WTC11 (cell line): Measurements from ENCODE around the gene ZSCAN25. TPM values are rescaled to one million over a fixed set of nuclear protein-coding genes. Genes with fewer than 3 reads are reported as not detected.

Source experiments
- ATAC-seq: fragments of 200-7000 bp; cut with Tn5 transposase; 2 replicates; pipeline ENCODE4 v1.10.0; 2021; ENCODE audit warnings: mild to moderate bottlenecking, moderate library complexity
- CTCF ChIA-PET: fragments of 300-600 bp; sonication (Branson Sonifier 250); formaldehyde crosslinking; loops from one replicate; lab custom pipeline; 2021; ENCODE audit warnings: antibody characterized with exemption; lab: Charles Lee
- POLR2A ChIA-PET: fragments of 350-600 bp; sonication (Branson Sonifier 250); formaldehyde crosslinking; loops from one replicate; lab custom pipeline; 2021; ENCODE audit warnings: antibody characterized with exemption; lab: Charles Lee
- DNase-seq: peaks from one replicate; pipeline ENCODE4 v3.0.0; 2021; ENCODE audit warnings: low spot score
- H3K27ac Mint-ChIP-seq: 2 replicates; pipeline ENCODE4 v1.8.0; 2021; ENCODE audit warnings: mixed read lengths
- H3K27me3 Mint-ChIP-seq: 2 replicates; pipeline ENCODE4 v1.8.0; 2021; ENCODE audit warnings: low read depth, mild to moderate bottlenecking, moderate library complexity, mixed read lengths
- H3K36me3 Mint-ChIP-seq: 2 replicates; pipeline ENCODE4 v1.8.0; 2021; ENCODE audit warnings: mixed read lengths
- H3K4me1 Mint-ChIP-seq: 2 replicates; pipeline ENCODE4 v1.8.0; 2022; ENCODE audit warnings: mixed read lengths
- H3K4me3 Mint-ChIP-seq: 2 replicates; pipeline ENCODE4 v1.8.0; 2021; ENCODE audit warnings: mild to moderate bottlenecking, moderate library complexity, mixed read lengths
- H3K9me3 Mint-ChIP-seq: 2 replicates; pipeline ENCODE4 v1.8.0; 2021; ENCODE audit warnings: mixed read lengths
- ATF6 ChIP-seq: sonication (generic); formaldehyde crosslinking; IDR thresholded peaks from 2 replicates; pipeline ENCODE4 v1.8.1; 2023; ENCODE audit warnings: mild to moderate bottlenecking, missing genetic modification reagents
- CBFB ChIP-seq: sonication (generic); formaldehyde crosslinking; IDR thresholded peaks from 2 replicates; pipeline ENCODE4 v1.8.1; 2022; ENCODE audit warnings: mild to moderate bottlenecking, low read depth, missing genetic modification reagents
- CDX4 ChIP-seq: fragments of 250-450 bp; sonication (Bioruptor Pico); IDR thresholded peaks from 2 replicates; pipeline ENCODE4 v1.9.0; 2021; ENCODE audit warnings: moderate library complexity, mild to moderate bottlenecking, inconsistent platforms, borderline replicate concordance
- CREB1 ChIP-seq: sonication (generic); formaldehyde crosslinking; IDR thresholded peaks from 2 replicates; pipeline ENCODE4 v1.8.0; 2023; ENCODE audit warnings: mild to moderate bottlenecking, missing genetic modification reagents
- E2F4 ChIP-seq: sonication (generic); formaldehyde crosslinking; IDR thresholded peaks from 2 replicates; pipeline ENCODE4 v1.8.1; 2022; ENCODE audit warnings: low read depth, mild to moderate bottlenecking, moderate library complexity, missing genetic modification reagents, borderline replicate concordance
- EMX1 ChIP-seq: fragments of 250-450 bp; sonication (Bioruptor Pico); IDR thresholded peaks from 2 replicates; pipeline ENCODE4 v1.8.0; 2021; ENCODE audit warnings: mild to moderate bottlenecking
- MXD4 ChIP-seq: fragments of 250-450 bp; sonication (Bioruptor Pico); IDR thresholded peaks from 2 replicates; pipeline ENCODE4 v1.8.0; 2021; ENCODE audit warnings: mild to moderate bottlenecking, moderate library complexity, borderline replicate concordance
- NR2C2 ChIP-seq: sonication (generic); formaldehyde crosslinking; IDR thresholded peaks from 2 replicates; pipeline ENCODE4 v1.8.0; 2022; ENCODE audit warnings: mild to moderate bottlenecking, missing genetic modification reagents
- PRRX2 ChIP-seq: fragments of 250-450 bp; sonication (Bioruptor Pico); IDR thresholded peaks from 2 replicates; pipeline ENCODE4 v1.8.0; 2021; ENCODE audit warnings: mild to moderate bottlenecking
- RORB ChIP-seq: fragments of 250-450 bp; sonication (Bioruptor Pico); IDR thresholded peaks from 2 replicates; pipeline ENCODE4 v1.9.0; 2021; ENCODE audit warnings: mild to moderate bottlenecking
- SOX15 ChIP-seq: fragments of 250-450 bp; sonication (Bioruptor Pico); IDR thresholded peaks from 2 replicates; pipeline ENCODE4 v1.9.0; 2021; ENCODE audit warnings: mild to moderate bottlenecking
- ZNF121 ChIP-seq: sonication (generic); formaldehyde crosslinking; IDR thresholded peaks from 2 replicates; pipeline ENCODE4 v1.8.0; 2023; ENCODE audit warnings: missing genetic modification reagents
- ZNF138 ChIP-seq: sonication (generic); formaldehyde crosslinking; conservative IDR thresholded peaks from 2 replicates; pipeline ENCODE4 v1.8.1; 2022; ENCODE audit warnings: mild to moderate bottlenecking, moderate library complexity, missing genetic modification reagents
- ZNF281 ChIP-seq: sonication (generic); formaldehyde crosslinking; IDR thresholded peaks from 2 replicates; pipeline ENCODE4 v1.8.0; 2023; ENCODE audit warnings: mild to moderate bottlenecking, missing genetic modification reagents
- ZNF317 ChIP-seq: sonication (generic); formaldehyde crosslinking; IDR thresholded peaks from 2 replicates; pipeline ENCODE4 v1.8.1; 2023; ENCODE audit warnings: low read depth, mild to moderate bottlenecking, moderate library complexity, missing genetic modification reagents, borderline replicate concordance
- ZNF416 ChIP-seq: fragments of 250-450 bp; sonication (Bioruptor Pico); IDR thresholded peaks from 2 replicates; pipeline ENCODE4 v1.9.0; 2021; ENCODE audit warnings: mild to moderate bottlenecking, inconsistent platforms
- ZNF512 ChIP-seq: sonication (generic); formaldehyde crosslinking; IDR thresholded peaks from 2 replicates; pipeline ENCODE4 v1.8.1; 2022; ENCODE audit warnings: missing genetic modification reagents, borderline replicate concordance
- total RNA-seq: library from RNA; stranded (reverse); gene quantifications from 3 replicates; pipeline ENCODE4 v1.2.3, GENCODE V29; 2021
- TF ChIP-seq, protein P1 (sequence below): sonication (generic); formaldehyde crosslinking; conservative IDR thresholded peaks from 2 replicates; pipeline ENCODE4 v1.8.1; 2023; ENCODE audit warnings: mild to moderate bottlenecking, low read depth, missing genetic modification reagents, moderate library complexity
- TF ChIP-seq, protein P2 (sequence below): sonication (generic); formaldehyde crosslinking; IDR thresholded peaks from 2 replicates; pipeline ENCODE4 v1.8.0; 2023; ENCODE audit warnings: missing genetic modification reagents, mild to moderate bottlenecking, borderline replicate concordance
- TF ChIP-seq, protein P3 (sequence below): sonication (generic); formaldehyde crosslinking; IDR thresholded peaks from 2 replicates; pipeline ENCODE4 v1.8.0; 2022; ENCODE audit warnings: mild to moderate bottlenecking, missing genetic modification reagents

Gene ZSCAN25
- total RNA-seq, 1 experiment from 2014 or later, result 20.1 TPM

- TF ChIP-seq ZNF121 (CRISPR knock-in tag) (no peak), ZNF416 (no peak), EMX1 (CRISPR knock-in tag) (no peak), NR2C2 (CRISPR knock-in tag) (no peak)
- TF ChIP-seq, protein P1, sequence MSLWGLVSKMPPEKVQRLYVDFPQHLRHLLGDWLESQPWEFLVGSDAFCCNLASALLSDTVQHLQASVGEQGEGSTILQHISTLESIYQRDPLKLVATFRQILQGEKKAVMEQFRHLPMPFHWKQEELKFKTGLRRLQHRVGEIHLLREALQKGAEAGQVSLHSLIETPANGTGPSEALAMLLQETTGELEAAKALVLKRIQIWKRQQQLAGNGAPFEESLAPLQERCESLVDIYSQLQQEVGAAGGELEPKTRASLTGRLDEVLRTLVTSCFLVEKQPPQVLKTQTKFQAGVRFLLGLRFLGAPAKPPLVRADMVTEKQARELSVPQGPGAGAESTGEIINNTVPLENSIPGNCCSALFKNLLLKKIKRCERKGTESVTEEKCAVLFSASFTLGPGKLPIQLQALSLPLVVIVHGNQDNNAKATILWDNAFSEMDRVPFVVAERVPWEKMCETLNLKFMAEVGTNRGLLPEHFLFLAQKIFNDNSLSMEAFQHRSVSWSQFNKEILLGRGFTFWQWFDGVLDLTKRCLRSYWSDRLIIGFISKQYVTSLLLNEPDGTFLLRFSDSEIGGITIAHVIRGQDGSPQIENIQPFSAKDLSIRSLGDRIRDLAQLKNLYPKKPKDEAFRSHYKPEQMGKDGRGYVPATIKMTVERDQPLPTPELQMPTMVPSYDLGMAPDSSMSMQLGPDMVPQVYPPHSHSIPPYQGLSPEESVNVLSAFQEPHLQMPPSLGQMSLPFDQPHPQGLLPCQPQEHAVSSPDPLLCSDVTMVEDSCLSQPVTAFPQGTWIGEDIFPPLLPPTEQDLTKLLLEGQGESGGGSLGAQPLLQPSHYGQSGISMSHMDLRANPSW (CRISPR knock-in tag), result no peak
Measured at GRCh38 chr7:99642027-99642426, 25.3 kb downstream of the ZSCAN25 start (continued).

DNA sequence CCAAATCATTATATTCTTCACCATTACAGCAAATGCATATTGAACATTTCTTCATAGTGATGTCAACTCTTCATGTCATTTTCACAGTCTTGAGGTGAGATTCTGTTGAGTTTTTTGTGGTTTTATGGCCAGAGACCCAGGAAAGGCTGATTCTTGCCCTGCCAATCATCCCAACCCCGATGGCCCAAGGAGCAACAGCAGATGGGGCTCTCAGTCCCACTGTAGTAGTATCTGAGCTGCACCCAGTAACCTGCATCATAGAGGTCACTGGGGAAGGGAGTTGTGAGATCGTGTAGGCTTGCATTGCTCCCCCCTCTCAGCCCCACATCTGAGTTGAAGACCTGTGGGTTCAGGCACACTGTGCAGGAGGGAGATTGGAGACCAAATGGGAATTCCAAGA is 26.7 kb downstream of the ZSCAN25 start:
- CTCF ChIA-PET, result no interaction called here
- no peak overlapping the region for H3K27ac Mint-ChIP-seq
- H3K4me1 Mint-ChIP-seq, result peaks cover 17% of the 10 kb centered on the region
- POLR2A ChIA-PET, result no interaction called here
- peaks cover 16% of the 10 kb centered on the region for H3K9me3 Mint-ChIP-seq
- ATAC-seq, result no peak
- H3K27me3 Mint-ChIP-seq, result no peaks in the 10 kb centered on the region
- no peak overlapping the region for H3K4me3 Mint-ChIP-seq
- DNase-seq, result no peak
- H3K36me3 Mint-ChIP-seq, result peaks cover 17% of the 10 kb centered on the region
- TF ChIP-seq CREB1 (CRISPR knock-in tag) (no peak), MXD4 (CRISPR knock-in tag) (no peak), ZNF138 (CRISPR knock-in tag) (no peak), PRRX2 (CRISPR knock-in tag) (no peak), ZNF281 (CRISPR knock-in tag) (no peak), SOX15 (CRISPR knock-in tag) (no peak), EMX1 (CRISPR knock-in tag) (no peak), RORB (CRISPR knock-in tag) (no peak), ZNF512 (CRISPR knock-in tag) (no peak), CBFB (CRISPR knock-in tag) (no peak), E2F4 (CRISPR knock-in tag) (no peak), ATF6 (CRISPR knock-in tag) (no peak), ZNF317 (CRISPR knock-in tag) (no peak), CDX4 (CRISPR knock-in tag) (no peak)
- TF ChIP-seq, protein P2, sequence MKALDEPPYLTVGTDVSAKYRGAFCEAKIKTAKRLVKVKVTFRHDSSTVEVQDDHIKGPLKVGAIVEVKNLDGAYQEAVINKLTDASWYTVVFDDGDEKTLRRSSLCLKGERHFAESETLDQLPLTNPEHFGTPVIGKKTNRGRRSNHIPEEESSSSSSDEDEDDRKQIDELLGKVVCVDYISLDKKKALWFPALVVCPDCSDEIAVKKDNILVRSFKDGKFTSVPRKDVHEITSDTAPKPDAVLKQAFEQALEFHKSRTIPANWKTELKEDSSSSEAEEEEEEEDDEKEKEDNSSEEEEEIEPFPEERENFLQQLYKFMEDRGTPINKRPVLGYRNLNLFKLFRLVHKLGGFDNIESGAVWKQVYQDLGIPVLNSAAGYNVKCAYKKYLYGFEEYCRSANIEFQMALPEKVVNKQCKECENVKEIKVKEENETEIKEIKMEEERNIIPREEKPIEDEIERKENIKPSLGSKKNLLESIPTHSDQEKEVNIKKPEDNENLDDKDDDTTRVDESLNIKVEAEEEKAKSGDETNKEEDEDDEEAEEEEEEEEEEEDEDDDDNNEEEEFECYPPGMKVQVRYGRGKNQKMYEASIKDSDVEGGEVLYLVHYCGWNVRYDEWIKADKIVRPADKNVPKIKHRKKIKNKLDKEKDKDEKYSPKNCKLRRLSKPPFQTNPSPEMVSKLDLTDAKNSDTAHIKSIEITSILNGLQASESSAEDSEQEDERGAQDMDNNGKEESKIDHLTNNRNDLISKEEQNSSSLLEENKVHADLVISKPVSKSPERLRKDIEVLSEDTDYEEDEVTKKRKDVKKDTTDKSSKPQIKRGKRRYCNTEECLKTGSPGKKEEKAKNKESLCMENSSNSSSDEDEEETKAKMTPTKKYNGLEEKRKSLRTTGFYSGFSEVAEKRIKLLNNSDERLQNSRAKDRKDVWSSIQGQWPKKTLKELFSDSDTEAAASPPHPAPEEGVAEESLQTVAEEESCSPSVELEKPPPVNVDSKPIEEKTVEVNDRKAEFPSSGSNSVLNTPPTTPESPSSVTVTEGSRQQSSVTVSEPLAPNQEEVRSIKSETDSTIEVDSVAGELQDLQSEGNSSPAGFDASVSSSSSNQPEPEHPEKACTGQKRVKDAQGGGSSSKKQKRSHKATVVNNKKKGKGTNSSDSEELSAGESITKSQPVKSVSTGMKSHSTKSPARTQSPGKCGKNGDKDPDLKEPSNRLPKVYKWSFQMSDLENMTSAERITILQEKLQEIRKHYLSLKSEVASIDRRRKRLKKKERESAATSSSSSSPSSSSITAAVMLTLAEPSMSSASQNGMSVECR (CRISPR knock-in tag), result no peak
- TF ChIP-seq, protein P3, sequence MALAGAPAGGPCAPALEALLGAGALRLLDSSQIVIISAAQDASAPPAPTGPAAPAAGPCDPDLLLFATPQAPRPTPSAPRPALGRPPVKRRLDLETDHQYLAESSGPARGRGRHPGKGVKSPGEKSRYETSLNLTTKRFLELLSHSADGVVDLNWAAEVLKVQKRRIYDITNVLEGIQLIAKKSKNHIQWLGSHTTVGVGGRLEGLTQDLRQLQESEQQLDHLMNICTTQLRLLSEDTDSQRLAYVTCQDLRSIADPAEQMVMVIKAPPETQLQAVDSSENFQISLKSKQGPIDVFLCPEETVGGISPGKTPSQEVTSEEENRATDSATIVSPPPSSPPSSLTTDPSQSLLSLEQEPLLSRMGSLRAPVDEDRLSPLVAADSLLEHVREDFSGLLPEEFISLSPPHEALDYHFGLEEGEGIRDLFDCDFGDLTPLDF (CRISPR knock-in tag), result no peak
